Measurements from ENCODE around the gene NRP1.
"Not testable (repeated sequence)": the region's sequence is repeated elsewhere in the genome, so short reads cannot be mapped to it uniquely, and the experiment has no call there.

NRP1 gene

DNA sequence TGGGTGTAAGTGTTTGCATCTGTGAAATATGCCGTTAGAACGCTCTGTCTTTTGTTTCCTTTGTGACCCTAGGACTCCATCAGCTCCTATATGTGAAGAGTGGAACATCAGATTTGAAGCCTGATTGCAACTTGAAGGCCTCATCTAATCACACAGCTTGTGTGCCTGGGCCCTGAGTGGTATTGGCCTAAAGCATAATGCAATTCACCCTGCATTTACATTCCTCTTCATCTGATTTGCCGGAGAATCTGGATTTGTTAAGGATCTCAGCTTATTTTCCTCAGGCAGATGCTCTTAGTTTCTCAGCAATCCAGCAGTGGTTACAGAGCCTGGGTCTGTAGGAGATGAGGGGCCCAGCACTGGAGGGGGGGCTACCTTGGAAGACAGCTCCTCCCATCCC is 193.2 kb downstream of the NRP1 start:
- no peak for DNase-seq

DNA sequence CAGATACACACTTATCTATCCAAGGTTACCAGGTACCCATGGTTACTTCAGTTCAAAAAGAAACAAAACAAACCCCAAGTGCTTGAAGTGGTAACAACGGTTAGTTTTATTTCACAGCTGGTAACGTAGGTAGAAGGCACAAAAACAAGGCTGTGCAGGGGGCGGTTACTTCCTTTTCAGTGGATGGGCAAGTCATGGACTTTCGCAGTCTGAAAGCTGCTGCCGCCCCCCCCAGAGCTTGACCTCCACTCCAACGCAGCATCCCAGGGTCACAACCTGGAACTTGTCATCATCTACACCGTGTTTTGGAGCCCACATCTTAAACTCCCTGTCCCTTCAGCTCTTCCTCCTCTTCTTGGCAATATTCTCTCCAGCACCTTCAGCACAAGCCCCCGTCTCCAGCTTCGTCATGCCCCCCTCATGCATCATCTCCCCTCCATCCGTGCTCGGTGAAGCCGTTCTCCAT is 195.3 kb downstream of the NRP1 start:
- no peak for DNase-seq

DNA sequence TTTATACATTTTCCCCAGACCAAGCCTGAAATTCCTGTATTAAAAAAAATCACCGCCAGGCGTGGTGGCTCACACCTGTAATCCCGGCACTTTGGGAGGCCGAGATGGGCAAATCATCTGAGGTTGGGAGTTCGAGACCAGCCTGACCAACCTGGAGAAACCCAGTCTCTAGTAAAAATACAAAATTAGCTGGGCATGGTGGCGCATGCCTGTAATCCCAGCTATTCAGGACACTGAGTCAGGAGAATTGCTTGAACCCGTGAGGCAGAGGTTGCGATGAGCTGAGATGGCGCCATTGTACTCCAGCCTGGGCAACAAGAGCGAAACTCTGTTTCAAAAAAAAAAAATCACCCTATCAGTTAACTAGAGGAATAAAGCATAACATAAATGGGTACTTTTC is 195.8 kb downstream of the NRP1 start:
- not testable (repeated sequence) for DNase-seq

DNA sequence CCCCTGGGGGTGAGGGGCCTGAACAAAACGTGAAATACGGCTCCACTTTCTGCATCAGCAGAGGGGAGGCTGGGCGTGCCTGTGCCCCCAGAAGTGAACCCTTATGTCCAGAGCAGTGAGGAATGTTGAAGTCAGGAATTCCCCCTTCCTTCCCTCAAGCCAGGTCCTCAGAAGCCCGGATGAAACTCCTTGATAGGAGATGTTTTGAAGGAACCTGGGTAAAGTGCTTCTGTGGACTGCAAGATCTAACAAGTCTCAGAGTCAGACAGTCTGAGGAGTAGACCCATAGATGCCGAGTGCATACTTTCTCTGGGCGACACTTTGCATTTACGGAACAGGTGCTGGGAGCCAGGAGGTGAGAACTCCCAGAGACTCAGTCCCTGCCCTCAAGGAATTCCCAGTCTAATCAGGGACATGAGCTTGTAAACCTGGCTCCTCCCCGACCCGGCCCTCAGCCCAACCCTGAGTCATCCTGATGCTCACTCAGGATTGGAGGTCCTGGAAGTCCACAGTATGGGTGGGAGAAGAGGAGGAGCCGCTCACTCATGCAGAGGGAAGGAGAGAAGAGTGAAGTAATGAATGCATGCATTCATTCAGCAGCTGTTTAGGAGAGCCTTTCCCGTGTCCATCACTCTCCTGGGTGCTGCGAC is 197.0 kb downstream of the NRP1 start:
- no peak for DNase-seq

DNA sequence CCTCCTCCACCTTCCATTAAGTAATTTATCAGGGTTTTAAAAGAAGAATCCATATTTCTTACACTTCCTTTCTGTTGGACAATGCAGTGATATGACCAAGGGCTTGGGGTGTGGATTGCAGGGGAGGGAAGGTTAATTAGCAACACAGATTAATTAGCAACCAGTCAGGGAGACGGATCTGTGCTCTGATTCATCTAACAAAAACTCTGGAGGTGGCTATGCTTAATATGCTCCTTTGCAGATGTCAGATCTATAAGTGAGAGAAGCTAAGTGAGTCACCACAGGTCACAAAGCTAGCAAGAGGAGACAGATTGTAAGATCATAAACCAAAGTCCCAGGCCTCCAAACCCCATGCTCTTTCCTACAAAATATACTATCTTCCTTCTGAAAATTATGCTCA is 197.7 kb downstream of the NRP1 start:
- no peak for DNase-seq

DNA sequence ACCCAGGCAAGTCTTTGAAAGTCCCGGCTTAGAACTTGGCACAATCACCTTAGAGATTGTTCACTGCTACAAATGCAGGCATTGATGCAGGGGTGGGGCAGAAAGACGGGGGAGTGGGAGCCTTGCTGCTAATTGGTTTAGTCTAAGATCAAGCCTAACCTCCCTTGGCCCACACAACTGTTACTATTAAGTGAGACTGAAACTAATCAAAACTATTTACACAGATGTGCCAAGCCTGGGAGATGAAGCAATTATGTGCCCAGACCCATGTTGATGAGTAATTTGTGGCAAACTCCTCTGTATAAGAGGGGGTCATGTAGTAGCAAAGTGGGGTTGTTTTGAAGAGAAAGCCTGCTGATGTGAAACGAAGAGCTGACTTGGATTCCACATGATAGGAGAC is 198.2 kb downstream of the NRP1 start:
- no peak for DNase-seq

DNA sequence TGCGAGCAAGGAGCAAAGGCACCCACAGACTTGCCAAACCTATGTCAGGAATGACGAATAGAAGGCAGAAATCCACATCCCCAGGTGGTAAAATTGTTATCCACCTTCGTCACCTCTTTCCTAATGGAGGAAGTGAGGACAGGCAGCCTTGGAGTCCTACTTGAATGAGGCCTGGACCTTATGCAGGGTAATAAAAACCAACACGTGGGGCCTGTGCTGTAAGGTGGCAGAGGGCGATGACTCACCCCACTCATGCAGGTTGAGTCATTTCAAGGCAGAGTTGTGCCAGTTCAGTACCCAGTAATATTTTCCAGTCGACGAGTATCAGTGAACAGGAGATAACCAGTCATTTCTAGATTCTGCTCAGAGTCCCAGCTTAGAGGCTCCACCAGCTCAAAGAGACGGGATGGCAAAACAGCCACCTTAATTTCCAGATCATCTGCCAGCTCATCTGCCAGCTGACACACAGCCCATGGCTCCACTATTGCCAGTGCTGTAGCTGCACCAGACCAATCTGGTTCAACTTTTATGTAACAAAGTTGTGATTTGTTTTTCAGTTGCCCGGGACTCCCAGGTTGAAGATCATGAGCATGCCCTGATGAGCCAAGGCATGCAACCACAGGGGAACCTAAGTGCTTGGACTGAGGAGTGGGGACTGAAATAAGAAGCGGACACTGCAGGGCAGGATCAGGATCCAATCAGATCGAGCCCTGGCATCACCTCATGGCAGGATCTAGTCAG is 200.3 kb downstream of the NRP1 start:
- DNase-seq: no peak

DNA sequence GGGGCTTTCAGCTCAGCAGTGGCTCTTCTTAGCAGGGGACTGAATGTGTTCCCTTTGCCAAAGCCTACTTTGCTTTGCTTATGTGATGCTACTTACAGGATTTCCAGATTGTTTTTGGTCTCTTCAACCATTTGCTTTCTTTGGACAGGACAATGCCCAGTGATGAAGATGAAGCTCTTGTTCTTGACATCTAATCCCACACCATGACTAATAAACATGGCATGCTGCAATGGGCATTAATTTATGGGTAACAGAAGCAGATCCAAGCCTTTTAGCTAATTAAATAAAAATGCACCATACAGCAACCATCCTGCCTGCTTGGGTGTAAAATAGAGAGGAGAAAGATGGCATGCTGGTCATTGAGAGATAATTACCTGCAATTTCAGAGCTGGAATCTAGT is 200.9 kb downstream of the NRP1 start:
- no peak for DNase-seq

DNA sequence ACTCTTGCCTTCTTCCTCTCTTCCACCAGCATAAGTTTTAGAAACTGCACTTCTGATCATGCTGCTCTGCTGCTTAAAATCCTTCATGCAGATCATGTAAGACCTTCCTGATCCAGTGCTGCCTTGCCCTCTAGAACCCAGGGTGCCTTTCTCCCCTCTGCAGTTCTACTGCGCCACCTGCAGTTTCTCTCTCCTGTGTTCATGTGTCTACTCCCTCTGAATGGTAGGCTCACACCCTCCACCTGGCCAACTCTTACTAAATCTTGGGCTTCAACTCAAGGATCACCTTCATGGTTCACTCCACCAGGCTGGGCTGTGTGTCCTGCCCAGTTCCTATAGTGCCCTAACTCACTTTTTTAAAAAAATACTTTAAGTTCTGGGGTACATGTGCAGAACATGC is 201.8 kb downstream of the NRP1 start:
- no peak for DNase-seq

DNA sequence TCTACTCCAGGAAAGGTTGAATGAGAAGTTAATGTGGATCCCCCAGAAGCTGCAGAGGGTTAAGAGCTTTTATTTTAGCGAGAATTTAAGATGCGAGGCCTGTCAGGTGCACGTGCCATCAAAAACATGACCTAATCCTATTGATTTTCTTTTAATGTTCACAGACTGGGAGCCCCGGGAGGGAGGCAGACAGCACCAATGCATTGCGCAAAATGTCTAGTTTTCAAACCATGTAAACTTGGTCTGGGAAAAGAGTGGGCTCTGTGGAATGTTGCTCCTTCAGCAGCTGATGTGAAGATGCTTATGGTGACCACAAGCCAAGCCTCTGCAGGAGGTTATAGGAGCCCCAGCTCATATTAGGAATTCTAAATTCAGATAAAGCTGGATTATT is 204.5 kb downstream of the NRP1 start:
- DNase-seq: no peak

DNA sequence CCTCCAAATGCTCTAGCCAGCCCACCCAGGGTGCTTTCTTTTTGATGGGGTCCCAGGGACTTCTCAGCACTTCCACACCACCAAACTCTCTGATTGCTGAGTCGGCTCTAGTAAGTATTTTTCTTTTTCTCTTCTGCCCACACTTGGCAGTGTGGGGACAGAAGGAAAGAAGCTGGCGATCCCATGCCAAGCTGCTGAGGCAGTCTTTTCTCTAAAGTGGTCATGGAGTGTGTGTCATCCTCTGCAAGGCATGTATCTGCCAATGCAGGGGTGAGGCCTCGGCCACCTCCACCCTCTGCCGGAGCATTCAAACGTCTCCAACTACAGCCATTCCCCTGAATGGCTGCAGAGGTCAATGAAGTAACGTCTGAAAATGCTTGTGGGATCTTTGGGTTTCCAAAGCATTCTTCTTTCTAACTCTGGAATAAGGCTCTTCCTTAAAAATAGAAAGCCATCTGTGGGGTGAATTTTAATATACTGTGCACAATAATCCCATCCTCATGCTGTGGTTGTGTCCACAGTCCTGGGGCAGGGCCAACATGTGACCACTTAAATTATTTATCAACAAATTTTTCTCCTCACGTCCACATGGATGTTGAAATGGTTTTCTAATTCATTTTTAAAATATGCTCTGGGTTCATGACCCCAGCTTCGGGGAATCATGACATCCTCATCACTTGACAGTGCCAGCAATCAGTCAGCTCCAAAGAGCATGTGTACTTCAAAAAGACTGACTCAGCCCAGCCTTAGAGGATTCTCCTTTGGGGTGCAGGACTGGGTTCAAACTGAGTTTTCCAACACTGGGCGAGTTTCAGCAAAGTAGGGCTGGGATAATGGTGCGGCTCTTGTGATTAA is 205.1 kb downstream of the NRP1 start:
- DNase-seq: no peak

DNA sequence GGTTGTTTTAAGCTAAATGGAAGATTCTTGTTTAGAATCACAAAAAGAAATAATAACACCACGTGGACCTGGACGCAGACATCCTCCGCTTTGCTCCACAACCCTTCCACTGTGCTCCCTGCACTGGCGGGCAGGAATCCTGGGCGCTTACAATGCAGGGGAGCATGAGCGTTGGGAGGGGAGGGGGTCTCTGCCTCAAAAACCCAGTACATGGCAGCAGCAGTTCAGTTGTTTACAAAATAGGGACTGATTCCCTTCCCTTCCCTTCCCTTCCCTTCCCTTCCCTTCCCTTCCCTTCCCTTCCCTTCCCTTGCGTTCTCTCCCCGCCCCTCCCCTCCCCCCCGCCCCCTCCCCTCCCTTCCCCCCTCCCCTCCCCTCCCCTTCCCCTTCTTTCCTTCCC is 206.8 kb downstream of the NRP1 start:
- no peak for DNase-seq

Measured in NCI-H345 (cell line).